Upper lobe of left lung (tissue), 6 donors: ENCODE measurements around the gene ACKR3. TPM values are rescaled to one million over a fixed set of nuclear protein-coding genes. Genes with fewer than 3 reads are reported as not detected.
A peak's percentile ranks its signal among the peaks of the same experiment; 100 is the strongest.

Experiments used
- ATAC-seq, 2 donors: fragments of 200-7000 bp; cut with Tn5 transposase; one replicate each; pipeline ENCODE4 v1.9.1; 2022; ENCODE audit warnings: mild to moderate bottlenecking in 2 of 2, moderate library complexity in 2 of 2; ENCODE audit not compliant: low FRiP score in 2 of 2
- DNase-seq, 2 donors: peaks; one replicate each; pipeline ENCODE4 v3.0.0-alpha.2; 2019 to 2020
- H3K27ac ChIP-seq, 4 donors: fragments of 200-600 bp; sonication (generic); one replicate each; pipeline ENCODE4 v1.5.1; 2016 to 2019
- H3K27me3 ChIP-seq, 4 donors: fragments of 200-600 bp; sonication (generic); one replicate each; pipeline ENCODE4 v1.5.1; 2017 to 2019
- H3K36me3 ChIP-seq, 4 donors: fragments of 200-600 bp; sonication (generic); one replicate each; pipeline ENCODE4 v1.5.1; 2016 to 2019
- H3K4me1 ChIP-seq, 4 donors: fragments of 200-600 bp; sonication (generic); one replicate each; pipeline ENCODE4 v1.5.1; 2018 to 2019
- H3K4me3 ChIP-seq, 4 donors: fragments of 200-600 bp; sonication (generic); one replicate each; pipeline ENCODE4 v1.5.1; 2017 to 2019; ENCODE audit warnings: mild to moderate bottlenecking in 2 of 4, moderate library complexity in 1 of 4
- H3K9me3 ChIP-seq, 4 donors: fragments of 200-600 bp; sonication (generic); one replicate each; pipeline ENCODE4 v1.5.1; 2018 to 2019
- CTCF ChIP-seq, 6 experiments: fragments of 450-650 bp in 4 of 6; fragments of 200-600 bp in 2 of 6; sonication (generic) in 2 of 6; IDR thresholded peaks; one replicate each; pipeline ENCODE4 v1.5.1; 2016 to 2019; ENCODE audit warnings: antibody characterized with exemption in 6 of 6
- EP300 ChIP-seq, 4 donors: sonication (generic); formaldehyde crosslinking; IDR thresholded peaks; one replicate each; pipeline ENCODE4 v1.5.1; 2017; ENCODE audit warnings: antibody characterized with exemption in 4 of 4, control low read depth in 2 of 4
- POLR2A ChIP-seq, 4 donors: fragments of 450-650 bp; IDR thresholded peaks; one replicate each; pipeline ENCODE4 v1.5.1; 2016 to 2017; ENCODE audit warnings: antibody characterized with exemption in 4 of 4, mild to moderate bottlenecking in 2 of 4
- POLR2AphosphoS5 ChIP-seq, 2 donors: sonication (generic); formaldehyde crosslinking; IDR thresholded peaks; one replicate each; pipeline ENCODE4 v1.5.1; 2017; ENCODE audit warnings: antibody characterized with exemption in 2 of 2
- WGBS, 2 donors: methylation state at CpG; one replicate each; pipeline ENCODE4 v1.1.5; 2017 to 2018; 5-methylcytosine and 5-hydroxymethylcytosine counted together
- total RNA-seq, 6 donors: library from RNA; depleted of rRNA in 4 of 6; stranded (reverse); fragments of >200 nt in 4 of 6; gene quantifications; one replicate each; pipeline versions ENCODE4 v1.1.0 to v1.2.1, GENCODE V29; 2016 to 2021
- donor health status: DM: no; HTN: no; CAD: no; lungs with moderate emphysema.
- donor health status: DM: no; HTN: yes; CAD: no; lungs with severe emphysema.

The ACKR3 gene
- total RNA-seq, 6 donors from 2014 or later: 3.9 to 28.5 (median 10.5) TPM

- WGBS, 2 donors: 92 to 93% methylated on average over 11 of the region's 11 CpGs
- DNase-seq (no peak), ATAC-seq (no peak)
- Histone ChIP-seq H3K9me3 (peaks cover 0 to 3% (median 0%) of the 10 kb centered on the region in 4 donors), H3K4me3 (no peak overlapping the region), H3K27ac (no peak overlapping the region), H3K27me3 (no peaks in the 10 kb centered on the region), H3K36me3 (no peaks in the 10 kb centered on the region), H3K4me1 (no peaks in the 10 kb centered on the region)
- TF ChIP-seq CTCF (IDR thresholded peaks at IDR 0.05) (no peak), POLR2A (IDR thresholded peaks at IDR 0.05) (no peak), EP300 (IDR thresholded peaks at IDR 0.05) (no peak), POLR2AphosphoS5 (IDR thresholded peaks at IDR 0.05) (no peak)
These were observed 11.6 kb upstream of the ACKR3 start for GRCh38 chr2:236558036-236558435.

- Histone ChIP-seq H3K27ac (no peak overlapping the region), H3K36me3 (no peaks in the 10 kb centered on the region), H3K4me3 (no peak overlapping the region), H3K27me3 (no peaks in the 10 kb centered on the region), H3K9me3 (peaks cover 0 to 3% (median 0%) of the 10 kb centered on the region in 4 donors), H3K4me1 (no peaks in the 10 kb centered on the region)
- TF ChIP-seq POLR2AphosphoS5 (IDR thresholded peaks at IDR 0.05) (no peak), CTCF (IDR thresholded peaks at IDR 0.05) (no peak), EP300 (IDR thresholded peaks at IDR 0.05) (no peak), POLR2A (IDR thresholded peaks at IDR 0.05) (no peak)
- ATAC-seq: no peak
- DNase-seq: no peak
- 68 to 70% methylated on average over 6 of the region's 6 CpGs for WGBS, 2 donors
These were observed 10.3 kb upstream of the ACKR3 start for GRCh38 chr2:236558993-236559978.

- WGBS, 2 donors: 92% methylated on average over 3 of the region's 3 CpGs
These were observed 7.8 kb upstream of the ACKR3 start for GRCh38 chr2:236561874-236562273.

GRCh38 chr2:236562434-236562833 lies 7.2 kb upstream of the ACKR3 start:
- DNase-seq (no peak), ATAC-seq (no peak)
- TF ChIP-seq POLR2AphosphoS5 (IDR thresholded peaks at IDR 0.05) (no peak), CTCF (IDR thresholded peaks at IDR 0.05) (peak; percentile 27 to 70 (median 58))
- H3K4me3 ChIP-seq: no peak overlapping the region
- no peaks in the 10 kb centered on the region for H3K36me3 ChIP-seq
- H3K4me1 ChIP-seq: peaks cover 5 to 9% (median 8%) of the 10 kb centered on the region in 4 donors
- H3K27me3 ChIP-seq: no peaks in the 10 kb centered on the region
- 80 to 83% methylated on average over 5 of the region's 5 CpGs for WGBS, 2 donors
- no peaks in the 10 kb centered on the region for H3K9me3 ChIP-seq
- no peak overlapping the region for H3K27ac ChIP-seq

More at GRCh38 chr2:236561874-236562273, 7.8 kb upstream of the ACKR3 start:
- Histone ChIP-seq H3K27ac (no peak overlapping the region), H3K4me1 (peaks cover 0 to 4% (median 2%) of the 10 kb centered on the region in 4 donors), H3K36me3 (no peaks in the 10 kb centered on the region), H3K9me3 (no peaks in the 10 kb centered on the region), H3K4me3 (no peak overlapping the region), H3K27me3 (no peaks in the 10 kb centered on the region)
- DNase-seq: no peak
- TF ChIP-seq EP300 (IDR thresholded peaks at IDR 0.05) (no peak), CTCF (IDR thresholded peaks at IDR 0.05) (no peak), POLR2A (IDR thresholded peaks at IDR 0.05) (no peak), POLR2AphosphoS5 (IDR thresholded peaks at IDR 0.05) (no peak)
- no peak for ATAC-seq
